ENCODE results near the gene SCAF4.

Gene SCAF4

GRCh38 chr21:31671931-31672330 lies 60.0 kb downstream of the SCAF4 start:
- Mint-ChIP-seq H3K27me3 (ENCODE audit: low read depth) (no peaks in the 10 kb centered on the region), H3K27ac (peak overlapping the region; percentile 4 to 39 (median 31)), H3K4me3 (no peak overlapping the region), H3K4me1 (peaks cover 14% of the 10 kb centered on the region), H3K9me3 (no peaks in the 10 kb centered on the region), H3K36me3 (ENCODE audit: low read depth) (peaks cover 43% of the 10 kb centered on the region)
- TF ChIP-seq CTCF (IDR thresholded peaks at IDR 0.05; ENCODE audit: unreplicated experiment in 3 of 3), result no peak

GRCh38 chr21:31671146-31671716 lies 60.7 kb downstream of the SCAF4 start:
- H3K4me1 Mint-ChIP-seq, result peaks cover 14% of the 10 kb centered on the region
- H3K27me3 Mint-ChIP-seq (ENCODE audit: low read depth), result no peaks in the 10 kb centered on the region
- H3K9me3 Mint-ChIP-seq, result no peaks in the 10 kb centered on the region
- H3K4me3 Mint-ChIP-seq, result no peak overlapping the region
- H3K36me3 Mint-ChIP-seq (ENCODE audit: low read depth), result peaks cover 50% of the 10 kb centered on the region
- no peak for TF ChIP-seq CTCF (IDR thresholded peaks at IDR 0.05; ENCODE audit: unreplicated experiment in 3 of 3)
- H3K27ac Mint-ChIP-seq, result peak overlapping the region; percentile 4 to 39 (median 31)

- peaks cover 18% of the 10 kb centered on the region for H3K4me1 Mint-ChIP-seq
- TF ChIP-seq CTCF (IDR thresholded peaks at IDR 0.05; ENCODE audit: unreplicated experiment in 3 of 3), result no peak
Observed at GRCh38 chr21:31670070-31670469, 61.8 kb downstream of the SCAF4 start.

GRCh38 chr21:31668651-31669491 lies 63.0 kb downstream of the SCAF4 start:
- no peak overlapping the region for H3K4me3 Mint-ChIP-seq
- H3K36me3 Mint-ChIP-seq (ENCODE audit: low read depth), result peaks cover 63% of the 10 kb centered on the region
- peak overlapping the region in 1 of 3 experiments; percentile 44 for H3K27ac Mint-ChIP-seq
- H3K9me3 Mint-ChIP-seq, result no peaks in the 10 kb centered on the region
- no peaks in the 10 kb centered on the region for H3K27me3 Mint-ChIP-seq (ENCODE audit: low read depth)
- peaks cover 23% of the 10 kb centered on the region for H3K4me1 Mint-ChIP-seq
- TF ChIP-seq CTCF (IDR thresholded peaks at IDR 0.05; ENCODE audit: unreplicated experiment in 3 of 3), result no peak

More at GRCh38 chr21:31670070-31670469, 61.8 kb downstream of the SCAF4 start:
- H3K27me3 Mint-ChIP-seq (ENCODE audit: low read depth), result no peaks in the 10 kb centered on the region
- H3K4me3 Mint-ChIP-seq, result no peak overlapping the region
- H3K9me3 Mint-ChIP-seq, result no peaks in the 10 kb centered on the region
- peaks cover 57% of the 10 kb centered on the region for H3K36me3 Mint-ChIP-seq (ENCODE audit: low read depth)
- peak overlapping the region; percentile 28 to 71 (median 65) for H3K27ac Mint-ChIP-seq

- Mint-ChIP-seq H3K4me1 (peaks cover 23% of the 10 kb centered on the region), H3K9me3 (no peaks in the 10 kb centered on the region), H3K27me3 (ENCODE audit: low read depth) (no peaks in the 10 kb centered on the region), H3K4me3 (no peak overlapping the region), H3K27ac (no peak overlapping the region), H3K36me3 (ENCODE audit: low read depth) (peaks cover 66% of the 10 kb centered on the region)
- no peak for TF ChIP-seq CTCF (IDR thresholded peaks at IDR 0.05; ENCODE audit: unreplicated experiment in 3 of 3)
Observed at GRCh38 chr21:31667639-31668038, 64.3 kb downstream of the SCAF4 start.

Data from nephron (organoid).